MCF 10A (cell line): ENCODE data around the gene CDKN1A. TPM values are rescaled to one million over a fixed set of nuclear protein-coding genes. Genes with fewer than 3 reads are reported as not detected.

Experiments
- BruUV-seq: library from RNA; stranded (reverse); fragments of 400-500 nt; replicated peaks from 2 replicates; lab custom pipeline; 2021; lab: Mats Ljungman, UMichigan
- CTCF ChIA-PET: fragments of 300-600 bp; sonication (Branson Sonifier 250); formaldehyde crosslinking; extraction: SDS; loops from one replicate; lab custom pipeline; 2021; ENCODE audit warnings: antibody characterized with exemption, inconsistent platforms; lab: Yijun Ruan, JAX
- POLR2A ChIA-PET: fragments of 300-600, 350-650 bp; sonication (Branson Sonifier 250); formaldehyde crosslinking; extraction: SDS; loops from one replicate; lab custom pipeline; 2020; ENCODE audit warnings: antibody characterized with exemption, inconsistent platforms; lab: Yijun Ruan, JAX
- DNase-seq: peaks from one replicate; pipeline ENCODE4 v3.0.0-alpha.2; 2018; ENCODE audit not compliant: unreplicated experiment
- H3K27ac Mint-ChIP-seq: one replicate; pipeline ENCODE4 v1.8.0; 2022; ENCODE audit warnings: mild to moderate bottlenecking, low read depth, mixed read lengths; ENCODE audit not compliant: unreplicated experiment
- H3K27me3 Mint-ChIP-seq: one replicate; pipeline ENCODE4 v1.8.0; 2022; ENCODE audit warnings: mixed read lengths; ENCODE audit not compliant: insufficient read depth, unreplicated experiment
- H3K36me3 Mint-ChIP-seq: one replicate; pipeline ENCODE4 v1.8.0; 2022; ENCODE audit warnings: mild to moderate bottlenecking, moderate library complexity, mixed read lengths; ENCODE audit not compliant: insufficient read depth, unreplicated experiment
- H3K4me1 Mint-ChIP-seq: one replicate; pipeline ENCODE4 v1.8.0; 2022; ENCODE audit warnings: mixed read lengths; ENCODE audit not compliant: insufficient read depth, unreplicated experiment
- H3K4me3 Mint-ChIP-seq: one replicate; pipeline ENCODE4 v1.8.0; 2022; ENCODE audit warnings: mild to moderate bottlenecking, moderate library complexity, mixed read lengths; ENCODE audit not compliant: unreplicated experiment
- H3K9me3 Mint-ChIP-seq: one replicate; pipeline ENCODE4 v1.8.0; 2022; ENCODE audit warnings: mixed read lengths; ENCODE audit not compliant: unreplicated experiment
- CTCF ChIP-seq: fragments of 200-600 bp; IDR thresholded peaks from one replicate; pipeline ENCODE4 v1.8.0; 2022; ENCODE audit warnings: antibody characterized with exemption, mild to moderate bottlenecking; ENCODE audit not compliant: unreplicated experiment
- intact Hi-C: fragments of 100-400 bp; cut with micrococcal nuclease; formaldehyde crosslinking; loops from 2 replicates; pipeline ENCODE4 v1.14.1; 2022
- total RNA-seq: library from RNA; stranded (reverse); gene quantifications from 2 replicates; pipeline ENCODE4 v1.2.3, GENCODE V29; 2022

The CDKN1A gene
- total RNA-seq, 1 experiment from 2014 or later = 407 TPM

- DNase-seq = no peak
- intact Hi-C loops = no loop called here
- no peak for TF ChIP-seq CTCF
- Mint-ChIP-seq H3K27ac (no peak overlapping the region), H3K4me3 (no peak overlapping the region), H3K9me3 (no peaks in the 10 kb centered on the region), H3K36me3 (no peaks in the 10 kb centered on the region), H3K4me1 (peaks cover 6% of the 10 kb centered on the region), H3K27me3 (no peaks in the 10 kb centered on the region)
- POLR2A ChIA-PET = interaction anchor here (1.0 to 1.1 kb wide), 2 partner anchors 9 to 30 kb away, joined by 3 to 4 read pairs; no protein-coding TSS in a partner anchor
- no TSS peak for BruUV-seq
- CTCF ChIA-PET = interaction anchor here (0.6 to 1.7 kb wide), 5 partner anchors 9 to 131 kb away, joined by 3 to 5 read pairs (median 3); no protein-coding TSS in a partner anchor
Measured at GRCh38 chr6:36633370-36633769, 45.1 kb upstream of the CDKN1A start.

DNA sequence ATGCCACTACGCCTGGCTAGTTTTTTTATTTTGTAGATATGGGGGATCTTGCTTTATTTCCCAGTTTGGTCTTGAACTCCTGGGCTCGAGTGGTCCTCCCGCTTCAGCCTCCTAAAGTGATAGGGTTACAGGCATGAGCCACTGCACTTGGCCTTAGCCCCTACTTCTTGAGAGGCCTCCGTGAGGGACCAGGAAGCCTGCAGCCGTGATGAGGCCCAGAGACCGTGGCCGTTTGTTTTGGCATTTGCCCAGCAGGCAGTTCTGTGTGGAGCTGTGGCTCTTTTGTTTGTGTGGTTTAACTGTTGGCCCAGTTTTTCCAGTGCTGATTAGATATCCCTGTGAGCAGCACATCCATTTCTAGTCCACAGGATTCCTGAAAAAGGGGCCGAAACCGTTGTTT is 44.6 kb upstream of the CDKN1A start:
- no peaks in the 10 kb centered on the region for H3K36me3 Mint-ChIP-seq
- no peak for DNase-seq
- BruUV-seq = no TSS peak
- H3K9me3 Mint-ChIP-seq = no peaks in the 10 kb centered on the region
- H3K4me3 Mint-ChIP-seq = no peak overlapping the region
- H3K4me1 Mint-ChIP-seq = peaks cover 6% of the 10 kb centered on the region
- H3K27ac Mint-ChIP-seq = no peak overlapping the region
- no peak for TF ChIP-seq CTCF
- intact Hi-C loops = no loop called here
- H3K27me3 Mint-ChIP-seq = no peaks in the 10 kb centered on the region
- ChIA-PET POLR2A (interaction anchor here (0.5 to 1.1 kb wide), 3 partner anchors 8 to 30 kb away, joined by 3 to 4 read pairs (median 3); no protein-coding TSS in a partner anchor), CTCF (interaction anchor here (0.8 to 1.7 kb wide), 3 partner anchors 9 to 125 kb away, joined by 3 to 5 read pairs (median 4); no protein-coding TSS in a partner anchor)

- Mint-ChIP-seq H3K4me1 (peaks cover 6% of the 10 kb centered on the region), H3K9me3 (no peaks in the 10 kb centered on the region), H3K4me3 (no peak overlapping the region), H3K36me3 (no peaks in the 10 kb centered on the region), H3K27me3 (no peaks in the 10 kb centered on the region), H3K27ac (no peak overlapping the region)
- no TSS peak for BruUV-seq
- CTCF ChIA-PET = interaction anchor here (0.6 to 1.7 kb wide), 3 partner anchors 10 to 125 kb away, joined by 3 to 5 read pairs (median 5); no protein-coding TSS in a partner anchor
- no peak for DNase-seq
- peak; percentile 15 for TF ChIP-seq CTCF
- POLR2A ChIA-PET = interaction anchor here (0.5 to 1.1 kb wide), 2 partner anchors 10 to 29 kb away, joined by 3 read pairs; no protein-coding TSS in a partner anchor
- intact Hi-C loops = no loop called here
Measured at GRCh38 chr6:36634317-36635108, 44.0 kb upstream of the CDKN1A start.

DNA sequence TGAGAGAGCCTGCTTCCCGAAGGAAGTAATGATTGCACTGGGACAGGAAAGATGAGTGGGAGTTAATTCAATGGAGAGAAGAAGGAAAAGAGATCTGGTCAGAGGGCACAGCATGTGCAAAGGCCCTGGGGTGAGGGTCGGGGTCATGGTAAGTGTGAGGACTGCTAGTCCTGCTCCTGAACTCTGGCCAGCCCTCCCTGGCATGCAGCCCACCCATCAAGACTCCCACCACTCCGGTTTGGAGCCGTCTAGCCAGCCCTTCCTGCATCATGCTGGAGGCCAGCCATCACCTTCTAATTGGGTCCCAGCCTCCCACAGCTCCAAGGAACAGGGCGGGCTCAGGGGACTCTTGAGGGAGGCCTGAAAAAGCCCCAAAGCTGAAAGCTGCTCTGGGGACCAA is 42.2 kb upstream of the CDKN1A start:
- intact Hi-C loops = no loop called here
- Mint-ChIP-seq H3K27ac (peak overlapping the region; percentile 31), H3K27me3 (no peaks in the 10 kb centered on the region), H3K4me3 (no peak overlapping the region), H3K9me3 (no peaks in the 10 kb centered on the region), H3K36me3 (no peaks in the 10 kb centered on the region), H3K4me1 (peaks cover 6% of the 10 kb centered on the region)
- no peak for DNase-seq
- ChIA-PET CTCF (interaction anchor here (0.6 to 1.3 kb wide), 2 partner anchors 11 to 12 kb away, joined by 4 to 5 read pairs; no protein-coding TSS in a partner anchor), POLR2A (interaction anchor here (0.6 to 0.9 kb wide), 2 partner anchors 44 to 59 kb away, joined by 4 read pairs; no protein-coding TSS in a partner anchor)
- BruUV-seq = no TSS peak
- no peak for TF ChIP-seq CTCF
